Amniotic epithelial cell (primary cell): ENCODE results near the gene UHRF1.

Experiments used
- DNase-seq: peaks from one replicate; pipeline ENCODE4 v3.0.0-alpha.2; 2010; ENCODE audit warnings: low read depth

UHRF1 gene

DNA sequence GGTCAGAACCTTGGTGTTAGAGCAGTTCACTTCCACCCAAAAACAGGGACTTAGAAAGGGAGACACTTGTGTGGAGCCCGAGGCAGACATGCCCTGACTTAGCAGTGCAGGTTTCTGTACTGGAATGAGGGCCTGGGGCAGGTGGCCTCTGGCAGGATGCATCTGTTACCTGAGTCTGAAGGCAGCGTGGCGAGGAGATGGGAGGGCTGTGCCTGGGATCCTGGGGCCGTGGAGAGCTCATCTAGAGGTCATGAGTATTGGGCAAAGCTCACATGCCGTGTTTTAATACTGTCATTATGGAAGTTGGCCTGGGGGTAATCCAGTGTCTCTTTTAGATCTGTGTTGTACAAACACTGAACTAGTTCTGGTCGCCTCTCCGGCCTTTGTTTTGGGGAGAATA is 81.0 kb downstream of the UHRF1 start:
- DNase-seq: no peak

DNA sequence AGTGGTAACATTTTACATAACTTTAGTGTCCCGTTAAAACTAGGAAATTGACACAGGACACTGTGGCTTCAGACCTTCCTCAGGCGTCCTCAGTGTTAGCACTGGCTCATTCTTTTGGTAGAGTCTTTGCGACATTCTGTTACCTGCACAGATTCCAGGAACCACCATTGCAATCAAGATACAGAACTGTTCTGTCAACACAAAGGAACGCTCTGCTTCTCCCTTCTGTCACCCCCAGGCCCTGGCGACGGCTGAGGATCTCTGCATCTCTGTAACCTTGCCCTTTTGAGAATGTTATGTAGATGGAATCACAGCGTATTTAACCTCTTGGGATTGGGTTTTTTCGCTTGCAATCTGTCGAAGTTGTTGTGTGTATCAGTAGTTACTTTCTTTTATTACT is 82.2 kb downstream of the UHRF1 start:
- DNase-seq: no peak

DNA sequence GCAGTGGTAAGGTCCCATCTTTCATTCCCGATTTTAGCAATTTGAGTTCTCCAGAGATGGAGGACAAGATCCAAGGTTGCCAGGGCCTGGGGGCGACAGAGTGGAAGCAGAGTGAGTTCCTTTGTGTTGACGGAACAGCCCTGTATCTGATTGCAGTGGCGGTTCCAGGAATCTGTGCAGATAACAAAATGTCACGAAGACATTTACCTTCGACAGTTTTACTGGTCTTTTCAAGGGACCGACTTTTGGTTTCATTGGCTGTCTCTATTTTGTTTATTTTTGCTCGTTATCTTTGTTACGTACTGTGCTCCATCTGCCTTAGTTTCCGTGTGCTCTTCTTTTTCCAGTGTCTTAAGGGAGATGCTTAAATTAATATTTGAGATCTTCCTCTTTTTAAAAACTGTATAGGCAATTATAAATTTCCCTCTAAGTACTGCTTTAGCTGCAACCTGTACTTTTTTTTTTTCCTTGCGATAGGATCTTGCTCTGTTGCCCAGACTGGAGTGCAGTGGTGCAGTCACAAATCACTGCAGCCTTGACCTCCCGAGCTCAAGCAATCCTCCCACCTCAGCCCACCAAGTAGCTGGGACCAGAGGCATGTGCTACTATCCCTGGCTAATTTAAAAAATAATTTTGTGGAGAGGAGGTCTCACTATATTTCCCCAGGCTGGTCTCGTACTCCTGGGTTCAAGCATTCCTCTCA is 82.8 kb downstream of the UHRF1 start:
- no peak for DNase-seq

DNA sequence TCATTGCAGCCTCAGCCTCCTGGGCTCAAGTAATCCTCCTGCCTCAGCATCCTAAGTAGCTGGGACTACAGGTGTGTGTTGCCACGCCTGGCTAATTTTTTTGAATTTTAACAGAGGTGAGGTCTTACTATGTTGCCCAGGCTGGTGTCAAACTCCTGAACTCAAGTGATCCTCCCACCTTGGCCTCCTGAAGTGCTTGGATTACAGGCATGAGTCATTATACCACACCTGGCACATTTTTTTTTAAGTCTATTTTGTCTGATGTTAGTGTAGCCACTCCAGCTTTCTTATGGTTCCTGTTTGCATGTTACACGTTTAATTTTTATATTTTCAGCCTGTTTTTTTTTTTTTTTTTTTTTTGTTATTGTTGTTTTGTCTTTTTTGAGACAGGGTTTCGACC is 84.4 kb downstream of the UHRF1 start:
- no peak for DNase-seq

DNA sequence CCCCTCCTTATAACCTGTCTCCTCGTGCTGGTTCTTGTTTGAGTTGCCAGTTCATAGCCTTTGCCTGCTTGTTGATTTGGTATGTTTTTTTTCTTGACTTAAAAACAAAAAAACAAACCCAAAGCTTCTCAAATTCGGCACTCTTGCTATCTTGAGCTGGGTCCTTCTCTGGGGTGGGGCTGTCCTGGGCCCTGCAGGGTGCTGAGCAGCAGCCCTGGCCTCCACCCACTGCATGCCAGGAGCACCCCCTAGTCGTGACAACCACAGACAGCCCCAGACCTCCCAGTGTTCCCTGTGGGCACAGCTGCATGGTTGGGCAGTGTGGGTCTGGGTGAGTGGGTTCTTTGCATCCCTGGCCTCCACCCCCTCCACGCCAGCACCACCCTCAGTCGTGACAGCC is 87.4 kb downstream of the UHRF1 start:
- no peak for DNase-seq

DNA sequence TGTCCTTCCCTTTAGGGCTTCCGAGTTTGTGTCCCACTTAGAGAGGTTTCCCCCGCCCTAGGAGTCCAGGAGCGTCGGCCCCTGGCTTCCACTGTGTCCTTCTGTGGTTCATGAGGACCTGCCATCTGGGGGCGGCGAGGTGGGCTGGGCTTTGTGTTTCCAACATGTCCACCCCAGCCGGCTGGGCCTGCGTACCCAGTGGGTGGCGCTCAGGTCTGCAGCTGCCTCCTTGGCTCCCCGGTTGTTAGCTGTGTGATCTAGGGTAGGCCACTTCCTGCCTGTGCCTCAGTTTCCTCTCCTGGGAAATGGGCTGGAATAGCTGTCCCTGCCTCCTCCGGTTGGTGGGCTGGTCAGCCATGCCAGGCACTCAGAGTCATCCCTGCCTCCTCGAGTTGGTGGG is 88.0 kb downstream of the UHRF1 start:
- DNase-seq: no peak

DNA sequence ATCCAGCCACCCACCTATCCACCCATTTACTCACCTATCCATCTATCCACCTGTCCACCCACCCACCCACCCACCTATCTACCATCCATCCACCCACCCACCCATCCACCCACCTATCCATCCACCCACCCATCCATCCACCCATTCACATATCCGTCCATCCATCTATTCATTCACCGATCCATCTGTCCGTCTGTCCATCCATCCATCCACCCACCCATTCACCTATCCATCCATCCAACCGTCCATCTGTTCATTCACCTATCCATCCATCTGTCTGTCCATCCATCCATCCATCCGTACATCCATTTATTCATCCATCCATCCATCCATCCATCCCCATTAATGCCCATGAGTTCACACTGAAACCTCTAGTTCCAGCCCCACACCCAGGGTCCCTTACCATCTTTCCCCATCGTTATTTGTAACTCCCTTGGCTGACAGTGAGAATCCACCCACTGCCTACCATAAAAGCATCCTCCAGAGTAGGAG is 90.9 kb downstream of the UHRF1 start:
- DNase-seq: no peak

DNA sequence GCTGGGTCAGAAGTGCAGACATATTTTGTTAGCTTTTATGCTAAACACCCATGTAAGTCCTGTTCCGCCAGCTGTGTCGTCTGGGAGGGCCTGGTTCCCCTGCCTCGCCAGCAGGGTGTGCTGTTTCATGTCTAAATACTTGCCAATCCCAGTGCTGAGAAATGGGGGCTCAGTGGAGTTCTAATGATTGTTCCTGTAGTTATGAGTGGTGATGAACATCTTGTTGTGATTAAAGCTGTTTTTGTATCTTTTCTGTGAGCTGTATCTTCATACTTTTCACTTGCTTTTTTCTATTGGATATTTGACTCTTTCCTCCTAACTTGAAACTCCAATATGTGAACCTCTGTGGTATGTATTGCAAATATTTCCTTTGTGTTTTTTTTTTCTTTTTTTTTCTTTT is 92.3 kb downstream of the UHRF1 start:
- DNase-seq: peak; percentile 63

DNA sequence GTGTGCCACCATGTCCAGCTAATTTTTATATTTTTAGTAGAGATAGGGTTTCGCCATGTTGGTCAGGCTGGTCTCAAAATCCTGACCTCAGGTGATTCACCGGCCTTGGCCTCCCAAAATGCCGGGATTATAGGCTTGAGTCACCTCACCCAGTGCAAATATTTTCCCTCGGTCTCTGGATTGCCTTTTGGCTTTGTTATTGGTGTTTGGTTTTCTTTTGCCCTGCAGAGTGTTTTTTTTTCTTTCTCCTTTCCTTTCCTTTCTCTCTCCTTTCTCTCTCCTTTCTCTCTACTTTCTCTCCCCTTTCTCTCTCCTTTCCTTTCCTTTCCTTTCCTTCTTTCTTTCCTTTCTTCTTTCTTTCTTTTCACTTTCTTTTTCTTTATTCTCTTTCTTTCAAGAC is 92.8 kb downstream of the UHRF1 start:
- DNase-seq: peak; percentile 71

DNA sequence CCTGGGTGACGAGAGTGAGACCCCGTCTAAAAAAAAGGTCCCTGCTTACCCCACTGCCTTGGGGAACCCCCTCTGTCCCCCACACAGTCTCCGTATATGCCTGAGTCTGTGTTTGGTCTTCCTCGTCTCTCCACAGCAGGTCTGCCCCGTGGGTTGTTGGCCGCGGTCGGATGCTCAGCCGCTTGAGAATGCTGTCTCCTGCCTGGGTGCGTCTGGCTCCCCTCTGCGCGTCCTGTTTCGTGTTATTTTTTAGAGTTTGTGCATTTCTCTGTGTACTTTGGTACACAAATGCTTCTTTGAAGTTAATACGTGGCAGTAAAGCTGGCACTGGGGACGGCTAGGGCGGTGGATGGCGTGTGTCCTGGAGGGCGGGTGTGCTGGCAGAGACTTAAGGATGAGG is 94.5 kb downstream of the UHRF1 start:
- DNase-seq: no peak

DNA sequence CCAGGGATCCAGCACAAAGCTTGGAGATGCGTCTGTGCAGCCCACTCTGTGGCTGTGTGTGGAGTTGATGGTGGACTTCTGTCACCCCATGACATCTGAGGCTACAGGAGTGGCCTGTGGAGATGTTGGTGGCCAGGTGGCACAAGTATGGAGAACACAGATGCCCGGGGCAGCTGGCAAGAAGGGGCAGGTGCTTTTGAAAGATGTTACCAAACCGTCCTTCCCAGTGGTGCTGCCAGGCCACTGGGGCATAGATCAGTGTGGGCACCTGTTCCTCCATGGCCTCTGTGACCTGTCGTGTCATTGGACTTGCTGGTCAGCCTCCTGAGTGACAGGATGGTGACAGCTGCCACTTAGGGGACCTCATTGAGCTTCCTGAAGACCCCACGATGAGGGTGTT is 95.8 kb downstream of the UHRF1 start:
- DNase-seq: no peak

DNA sequence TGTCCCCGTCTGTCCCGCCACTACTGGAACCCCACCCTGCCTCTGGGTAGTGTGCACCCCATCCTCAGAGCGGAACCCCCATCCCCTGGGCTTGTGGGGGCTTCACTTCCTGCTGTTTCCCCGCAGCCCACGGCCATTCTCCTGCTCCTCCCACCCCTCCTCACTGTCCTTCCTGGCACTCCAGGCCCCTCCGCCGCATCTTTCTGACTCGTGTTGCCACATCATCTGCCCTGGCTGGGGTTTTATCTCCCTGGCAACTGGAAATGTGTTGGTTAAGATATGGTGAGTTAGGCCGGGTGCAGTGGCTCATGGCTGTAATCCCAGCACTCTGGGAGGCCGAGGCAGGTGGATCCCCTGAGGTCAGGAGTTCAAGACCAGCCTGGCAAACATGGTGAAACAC is 96.9 kb downstream of the UHRF1 start:
- DNase-seq: peak; percentile 58

DNA sequence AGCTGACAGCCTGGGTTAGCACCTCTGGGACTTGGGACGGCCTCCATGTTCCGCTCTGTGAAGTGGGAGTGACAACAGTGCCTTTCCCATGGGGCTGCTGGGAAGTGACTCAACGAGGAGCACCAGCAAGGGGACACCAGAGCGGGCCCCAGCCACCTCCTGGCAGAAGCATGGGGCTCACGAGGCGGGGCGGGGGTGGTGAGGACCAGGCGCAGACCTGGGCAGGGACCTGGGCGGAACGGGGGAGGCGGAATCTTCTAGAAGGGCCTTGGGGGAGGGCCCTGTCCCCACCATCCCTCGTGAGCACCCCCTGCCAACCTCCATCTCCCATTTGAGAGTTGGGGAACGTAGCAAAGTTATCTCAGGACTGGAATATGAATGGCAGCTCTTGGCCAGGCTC is 97.5 kb downstream of the UHRF1 start:
- DNase-seq: no peak
